Colonic mucosa (tissue), 4 donors: Measurements from ENCODE around the gene ADO. TPM values are rescaled to one million over a fixed set of nuclear protein-coding genes. Genes with fewer than 3 reads are reported as not detected.
A peak's percentile ranks its signal among the peaks of the same experiment; 100 is the strongest.

Source experiments
- DNase-seq: peaks from one replicate; pipeline ENCODE4 v3.0.0-alpha.2; 2020
- H3K27ac ChIP-seq: fragments of 200-600 bp; one replicate; pipeline ENCODE4 v1.8.0; 2021
- H3K27me3 ChIP-seq: fragments of 200-600 bp; one replicate; pipeline ENCODE4 v1.8.0; 2021
- H3K36me3 ChIP-seq: fragments of 200-600 bp; one replicate; pipeline ENCODE4 v1.8.0; 2021
- H3K4me1 ChIP-seq: fragments of 200-600 bp; one replicate; pipeline ENCODE4 v1.8.0; 2021; ENCODE audit warnings: mild to moderate bottlenecking
- H3K4me3 ChIP-seq: fragments of 200-600 bp; one replicate; pipeline ENCODE4 v1.8.0; 2021
- H3K9ac ChIP-seq, 2 donors: one replicate each; pipeline ENCODE4 v1.7.0; 2013; ENCODE audit warnings: control low read depth in 2 of 2, low read depth in 2 of 2, low read length in 2 of 2
- H3K9me3 ChIP-seq: fragments of 200-600 bp; one replicate; pipeline ENCODE4 v1.8.0; 2021
- CTCF ChIP-seq: fragments of 200-600 bp; IDR thresholded peaks from one replicate; pipeline ENCODE4 v1.8.0; 2022; ENCODE audit warnings: antibody characterized with exemption, mild to moderate bottlenecking
- intact Hi-C: fragments of 100-400 bp; cut with DNase I; formaldehyde crosslinking; loops from one replicate; pipeline ENCODE4 v1.14.1; 2022
- total RNA-seq, 2 donors: library from RNA; stranded (reverse); fragmentation: NEBNext Ultra II Directional in 1 of 2; extraction: Animal tissue kit (Norgen Biotek cat#: 25700) in 1 of 2; gene quantifications; one replicate each; pipeline ENCODE4 v1.2.1, GENCODE V29; 2021
- donor health status: healthy.
- donor health status: DM: no; HTN: no; CAD: no.
- donor health status: DM: no; HTN: no; CAD: no.

ADO gene
- total RNA-seq = 10 to 100 TPM; 13.5 to 15.5 TPM

GRCh38 chr10:62804356-62805230 is at the start of gene ADO:
ADO (plus strand) TSS chr10:62804720; CDS start chr10:62805060, 340 bp downstream.
- Histone ChIP-seq H3K36me3 (no peaks in the 10 kb centered on the region), H3K27ac (peak within 1 kb of the TSS; percentile 88), H3K27me3 (no peaks in the 10 kb centered on the region), H3K9ac (peak within 1 kb of the TSS; percentile 63 to 86), H3K9me3 (no peaks in the 10 kb centered on the region), H3K4me1 (peaks cover 13% of the 10 kb centered on the region), H3K4me3 (peak within 1 kb of the TSS; percentile 95)
- TF ChIP-seq CTCF = no peak
- DNase-seq = peak; percentile 80
- intact Hi-C loops = loop anchor here (5.0 kb wide), 1 partner anchor 192 kb away; no protein-coding TSS in a partner anchor

- TF ChIP-seq CTCF = no peak
- no peaks in the 10 kb centered on the region for H3K27me3 ChIP-seq
- no peak overlapping the region for H3K4me3 ChIP-seq
- no peak overlapping the region for H3K9ac ChIP-seq
- H3K27ac ChIP-seq = no peak overlapping the region
- H3K9me3 ChIP-seq = no peaks in the 10 kb centered on the region
- intact Hi-C loops = no loop called here
- no peaks in the 10 kb centered on the region for H3K4me1 ChIP-seq
- H3K36me3 ChIP-seq = no peaks in the 10 kb centered on the region
- no peak for DNase-seq
Measured at GRCh38 chr10:62754963-62755362, 49.6 kb upstream of the ADO start.

- DNase-seq = no peak
- Histone ChIP-seq H3K4me1 (no peaks in the 10 kb centered on the region), H3K9me3 (no peaks in the 10 kb centered on the region), H3K36me3 (no peaks in the 10 kb centered on the region), H3K27ac (no peak overlapping the region), H3K27me3 (no peaks in the 10 kb centered on the region), H3K9ac (no peak overlapping the region), H3K4me3 (no peak overlapping the region)
- no peak for TF ChIP-seq CTCF
- intact Hi-C loops = no loop called here
Measured at GRCh38 chr10:62755662-62756653, 48.6 kb upstream of the ADO start.

- Histone ChIP-seq H3K9me3 (no peaks in the 10 kb centered on the region), H3K27me3 (no peaks in the 10 kb centered on the region), H3K36me3 (no peaks in the 10 kb centered on the region), H3K4me1 (no peaks in the 10 kb centered on the region), H3K4me3 (no peak overlapping the region), H3K27ac (no peak overlapping the region), H3K9ac (no peak overlapping the region)
- intact Hi-C loops = no loop called here
- no peak for DNase-seq
- no peak for TF ChIP-seq CTCF
Measured at GRCh38 chr10:62759599-62760175, 44.8 kb upstream of the ADO start.

GRCh38 chr10:62760401-62760800 is 44.1 kb upstream of the ADO start:
- Histone ChIP-seq H3K27ac (no peak overlapping the region), H3K4me1 (no peaks in the 10 kb centered on the region), H3K9ac (no peak overlapping the region), H3K36me3 (no peaks in the 10 kb centered on the region), H3K4me3 (no peak overlapping the region), H3K9me3 (no peaks in the 10 kb centered on the region), H3K27me3 (no peaks in the 10 kb centered on the region)
- DNase-seq = no peak
- intact Hi-C loops = no loop called here
- TF ChIP-seq CTCF = no peak
